Vagina (tissue), 2 donors: ENCODE results near the gene NLGN1. TPM values are rescaled to one million over a fixed set of nuclear protein-coding genes. Genes with fewer than 3 reads are reported as not detected.
"Not testable (repeated sequence)": the region's sequence is repeated elsewhere in the genome, so short reads cannot be mapped to it uniquely, and the experiment has no call there.

ENCODE experiments used
- DNase-seq, 2 donors: peaks; one replicate each; pipeline ENCODE4 v3.0.0-alpha.2; 2017; ENCODE audit errors: extremely low spot score in 2 of 2
- H3K27ac ChIP-seq: fragments of 200-600 bp; sonication (generic); one replicate; pipeline ENCODE4 v1.5.1; 2019
- H3K27me3 ChIP-seq: fragments of 200-600 bp; sonication (generic); one replicate; pipeline ENCODE4 v1.5.1; 2019
- H3K36me3 ChIP-seq, 2 donors: fragments of 200-600 bp; sonication (generic); one replicate each; pipeline ENCODE4 v1.5.1; 2017 to 2019
- H3K4me1 ChIP-seq: fragments of 200-600 bp; sonication (generic); one replicate; pipeline ENCODE4 v1.5.1; 2019
- H3K4me3 ChIP-seq, 2 donors: fragments of 200-600 bp; sonication (generic); 1 replicate in 1 of 2; 2 replicates in 1 of 2; pipeline ENCODE4 v1.5.1; 2016 to 2019
- H3K9me3 ChIP-seq: fragments of 200-600 bp; sonication (generic); one replicate; pipeline ENCODE4 v1.5.1; 2019
- CTCF ChIP-seq, 3 experiments: fragments of 450-650 bp in 2 of 3; fragments of 200-600 bp in 1 of 3; sonication (generic) in 1 of 3; IDR thresholded peaks; one replicate each; pipeline ENCODE4 v1.5.1; 2017 to 2019; ENCODE audit warnings: antibody characterized with exemption in 3 of 3, mild to moderate bottlenecking in 2 of 3, moderate library complexity in 2 of 3
- POLR2A ChIP-seq, 2 donors: fragments of 450-650 bp; IDR thresholded peaks; one replicate each; pipeline ENCODE4 v1.6.1; 2017; ENCODE audit warnings: antibody characterized with exemption in 2 of 2, mild to moderate bottlenecking in 2 of 2, moderate library complexity in 2 of 2
- POLR2AphosphoS5 ChIP-seq, 2 donors: sonication (generic); formaldehyde crosslinking; IDR thresholded peaks; one replicate each; pipeline ENCODE4 v1.9.0; 2017; ENCODE audit warnings: antibody characterized with exemption in 2 of 2, mild to moderate bottlenecking in 2 of 2, low read depth in 1 of 2; ENCODE audit not compliant: insufficient read depth in 1 of 2
- intact Hi-C: fragments of 100-400 bp; cut with DNase I; formaldehyde crosslinking; loops from one replicate; pipeline ENCODE4 v1.15.1; 2023
- total RNA-seq: library from RNA; depleted of rRNA; stranded (reverse); fragments of >200 nt; gene quantifications from one replicate; pipeline ENCODE4 v1.2.3, GENCODE V29; 2016

The NLGN1 gene
- total RNA-seq, 1 donor from 2014 or later, result 4.7 TPM

DNA sequence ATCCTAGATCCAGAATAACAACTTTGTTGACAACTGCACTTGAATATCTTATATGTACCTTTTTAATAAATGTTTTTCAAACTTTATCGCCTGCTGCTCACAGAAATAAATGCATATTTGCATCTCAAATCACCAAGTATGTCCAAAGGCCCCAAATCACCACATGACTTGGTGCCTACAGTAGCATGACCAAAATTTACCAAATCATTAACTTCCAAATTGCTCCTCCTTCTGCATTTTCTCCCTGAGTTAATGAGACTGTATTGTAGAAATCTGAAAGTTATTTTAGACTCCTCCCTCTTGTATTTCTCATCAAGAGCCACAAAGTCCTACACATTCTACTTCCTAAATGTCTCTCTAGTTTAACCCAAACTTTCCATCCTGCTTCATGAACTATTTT is 826.1 kb downstream of the NLGN1 start:
- DNase-seq, result no peak
- Histone ChIP-seq H3K4me1 (no peaks in the 10 kb centered on the region), H3K27ac (no peak overlapping the region), H3K36me3 (no peaks in the 10 kb centered on the region), H3K27me3 (no peaks in the 10 kb centered on the region), H3K9me3 (no peaks in the 10 kb centered on the region), H3K4me3 (no peak overlapping the region)
- intact Hi-C loops, result no loop called here
- TF ChIP-seq POLR2AphosphoS5 (IDR thresholded peaks at IDR 0.05; ENCODE audit: insufficient read depth in 1 of 2, low read depth in 1 of 2) (no peak), CTCF (IDR thresholded peaks at IDR 0.05) (no peak), POLR2A (IDR thresholded peaks at IDR 0.05) (no peak)

DNA sequence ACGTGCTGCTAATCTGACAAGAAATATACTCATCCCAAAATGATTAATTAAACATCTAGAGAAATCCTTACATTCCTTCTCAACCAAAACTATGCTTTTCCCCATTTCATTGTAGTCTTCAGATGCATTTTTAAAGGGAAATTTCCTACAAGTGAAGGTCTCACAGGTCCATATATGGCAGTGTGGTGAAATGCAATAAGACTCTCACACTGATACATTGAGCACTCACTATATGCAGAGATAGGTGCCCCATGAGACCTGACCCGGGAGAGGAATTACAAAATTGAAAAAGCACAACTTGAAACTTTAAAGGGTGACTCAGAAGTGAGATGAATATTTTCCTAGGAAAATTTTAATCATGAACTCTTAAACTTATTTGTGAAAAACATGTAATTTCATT is 832.4 kb downstream of the NLGN1 start:
- TF ChIP-seq CTCF (IDR thresholded peaks at IDR 0.05) (no peak), POLR2AphosphoS5 (IDR thresholded peaks at IDR 0.05; ENCODE audit: insufficient read depth in 1 of 2, low read depth in 1 of 2) (no peak), POLR2A (IDR thresholded peaks at IDR 0.05) (no peak)
- H3K9me3 ChIP-seq, result no peaks in the 10 kb centered on the region
- no peaks in the 10 kb centered on the region for H3K27me3 ChIP-seq
- no peak for DNase-seq
- no peaks in the 10 kb centered on the region for H3K36me3 ChIP-seq
- H3K27ac ChIP-seq, result no peak overlapping the region
- no peaks in the 10 kb centered on the region for H3K4me1 ChIP-seq
- intact Hi-C loops, result no loop called here
- no peak overlapping the region for H3K4me3 ChIP-seq

GRCh38 chr3:174232028-174232657 is 834.6 kb downstream of the NLGN1 start:
- H3K27ac ChIP-seq, DNase-seq, H3K4me1 ChIP-seq, intact Hi-C loops, H3K9me3 ChIP-seq, H3K36me3 ChIP-seq, H3K27me3 ChIP-seq, H3K4me3 ChIP-seq: not testable (repeated sequence)

GRCh38 chr3:174232658-174233429 is 835.3 kb downstream of the NLGN1 start:
- DNase-seq, result no peak
- H3K4me1 ChIP-seq, result no peaks in the 10 kb centered on the region
- H3K27me3 ChIP-seq, result no peaks in the 10 kb centered on the region
- TF ChIP-seq CTCF (IDR thresholded peaks at IDR 0.05) (no peak), POLR2AphosphoS5 (IDR thresholded peaks at IDR 0.05; ENCODE audit: insufficient read depth in 1 of 2, low read depth in 1 of 2) (no peak), POLR2A (IDR thresholded peaks at IDR 0.05) (no peak)
- H3K9me3 ChIP-seq, result no peaks in the 10 kb centered on the region
- intact Hi-C loops, result no loop called here
- H3K4me3 ChIP-seq, result no peak overlapping the region
- no peak overlapping the region for H3K27ac ChIP-seq
- H3K36me3 ChIP-seq, result no peaks in the 10 kb centered on the region

GRCh38 chr3:174233511-174233910 is 836.0 kb downstream of the NLGN1 start:
- Histone ChIP-seq H3K27me3 (no peaks in the 10 kb centered on the region), H3K36me3 (no peaks in the 10 kb centered on the region), H3K4me1 (no peaks in the 10 kb centered on the region), H3K4me3 (no peak overlapping the region), H3K9me3 (no peaks in the 10 kb centered on the region), H3K27ac (no peak overlapping the region)
- DNase-seq, result no peak
- intact Hi-C loops, result no loop called here
- TF ChIP-seq CTCF (IDR thresholded peaks at IDR 0.05), result no peak
